Purkinje cell (primary cell): ENCODE measurements around the gene HBE1. TPM values are rescaled to one million over a fixed set of nuclear protein-coding genes. Genes with fewer than 3 reads are reported as not detected.

Source experiments
- polyA plus RNA-seq: library from polyadenylated mRNA; unstranded; fragments of >200 nt; fragmentation: Nextera tagmentation; gene quantifications from 2 replicates; pipeline ENCODE4 v1.2.1, GENCODE V29; 2014

The HBE1 gene
- not detected in 2 replicates for polyA plus RNA-seq

GRCh38 chr11:5269715-5270147, at the start of gene HBE1:
TSS of gene HBE1 (minus strand) at chr11:5269945. CDS start at chr11:5269890, 55 bp downstream.

GRCh38 chr11:5301846-5302245, 32.1 kb upstream of the HBE1 start, which contains the start of gene OR51B4:
TSS of gene OR51B4 (minus strand) at chr11:5301946. CDS start at chr11:5301946, 0 bp downstream.

GRCh38 chr11:5254646-5255413, 14.9 kb downstream of the HBE1 start, which contains the start of gene HBG2:
TSS of gene HBG2 (minus strand) at chr11:5254781. CDS start at chr11:5254728, 53 bp downstream.

GRCh38 chr11:5249807-5250396, 19.8 kb downstream of the HBE1 start, which contains the start of gene HBG1:
TSS of gene HBG1 (minus strand) at chr11:5249857. CDS start at chr11:5249804, 53 bp downstream.

GRCh38 chr11:5234381-5234834, 35.3 kb downstream of the HBE1 start, which contains the start of gene HBD:
TSS of gene HBD (minus strand) at chr11:5234483. CDS start at chr11:5234433, 50 bp downstream.

GRCh38 chr11:5226732-5227310, 42.9 kb downstream of the HBE1 start, which contains the start of gene HBB:
TSS of gene HBB (minus strand) at chr11:5227071. CDS start at chr11:5227021, 50 bp downstream.

Other genes with a start within 250 kb of the HBE1 start
- not detected in 2 replicates for gene OR52J3, start 223.4 kb downstream of the HBE1 start, polyA plus RNA-seq
- not detected in 2 replicates for gene OR52E2, start 210.3 kb downstream of the HBE1 start, polyA plus RNA-seq
- not detected in 2 replicates for gene OR52E1, start 200.4 kb downstream of the HBE1 start, polyA plus RNA-seq
- gene OR52A5, start 131.6 kb downstream of the HBE1 start, polyA plus RNA-seq = not detected in 2 replicates
- not detected in 2 replicates for gene OR52A1, start 115.2 kb downstream of the HBE1 start, polyA plus RNA-seq
- gene OR51V1, start 69.3 kb downstream of the HBE1 start, polyA plus RNA-seq = not detected in 2 replicates
- gene HBB, start 42.9 kb downstream of the HBE1 start, polyA plus RNA-seq = 105 and 131 TPM in 2 replicates
- not detected in 2 replicates for gene HBD, start 35.5 kb downstream of the HBE1 start, polyA plus RNA-seq
- not detected in 2 replicates for gene HBG1, start 20.1 kb downstream of the HBE1 start, polyA plus RNA-seq
- 7.9 TPM in 1 of 2 replicates, not detected in the other for gene HBG2, start 15.2 kb downstream of the HBE1 start, polyA plus RNA-seq
- gene OR51B4, start 32.0 kb upstream of the HBE1 start, polyA plus RNA-seq = not detected in 2 replicates
- not detected in 2 replicates for gene OR51B2, start 54.4 kb upstream of the HBE1 start, polyA plus RNA-seq
- gene OR51B5, start 73.6 kb upstream of the HBE1 start, polyA plus RNA-seq = 0.54 TPM in 1 of 2 replicates, not detected in the other
- not detected in 2 replicates for gene OR51B6, start 81.6 kb upstream of the HBE1 start, polyA plus RNA-seq
- not detected in 2 replicates for gene OR51M1, start 113.9 kb upstream of the HBE1 start, polyA plus RNA-seq
- gene OR51Q1, start 152.2 kb upstream of the HBE1 start, polyA plus RNA-seq = not detected in 2 replicates
- gene OR51I1, start 171.6 kb upstream of the HBE1 start, polyA plus RNA-seq = not detected in 2 replicates
- not detected in 2 replicates for gene OR51I2, start 179.4 kb upstream of the HBE1 start, polyA plus RNA-seq
- gene OR52D1, start 218.7 kb upstream of the HBE1 start, polyA plus RNA-seq = not detected in 2 replicates
- not detected in 2 replicates for gene UBQLN3, start 240.0 kb upstream of the HBE1 start, polyA plus RNA-seq
- gene UBQLNL, start 246.8 kb upstream of the HBE1 start, polyA plus RNA-seq = not detected in 2 replicates